ENCODE results near the gene TCEA3.

GRCh38 chr1:23405946-23406345 is 18.6 kb downstream of the TCEA3 start:
- TF ChIP-seq POLR2A (IDR thresholded peaks at IDR 0.05): no peak
- no peak for TF ChIP-seq CTCF (IDR thresholded peaks at IDR 0.05)
